Fibroblast of skin of right quadriceps (primary cell): ENCODE results near the gene ZNF813.

ENCODE experiments used
- DNase-seq: peaks from one replicate; pipeline ENCODE4 v3.0.0-alpha.2; 2013

ZNF813 gene

DNA sequence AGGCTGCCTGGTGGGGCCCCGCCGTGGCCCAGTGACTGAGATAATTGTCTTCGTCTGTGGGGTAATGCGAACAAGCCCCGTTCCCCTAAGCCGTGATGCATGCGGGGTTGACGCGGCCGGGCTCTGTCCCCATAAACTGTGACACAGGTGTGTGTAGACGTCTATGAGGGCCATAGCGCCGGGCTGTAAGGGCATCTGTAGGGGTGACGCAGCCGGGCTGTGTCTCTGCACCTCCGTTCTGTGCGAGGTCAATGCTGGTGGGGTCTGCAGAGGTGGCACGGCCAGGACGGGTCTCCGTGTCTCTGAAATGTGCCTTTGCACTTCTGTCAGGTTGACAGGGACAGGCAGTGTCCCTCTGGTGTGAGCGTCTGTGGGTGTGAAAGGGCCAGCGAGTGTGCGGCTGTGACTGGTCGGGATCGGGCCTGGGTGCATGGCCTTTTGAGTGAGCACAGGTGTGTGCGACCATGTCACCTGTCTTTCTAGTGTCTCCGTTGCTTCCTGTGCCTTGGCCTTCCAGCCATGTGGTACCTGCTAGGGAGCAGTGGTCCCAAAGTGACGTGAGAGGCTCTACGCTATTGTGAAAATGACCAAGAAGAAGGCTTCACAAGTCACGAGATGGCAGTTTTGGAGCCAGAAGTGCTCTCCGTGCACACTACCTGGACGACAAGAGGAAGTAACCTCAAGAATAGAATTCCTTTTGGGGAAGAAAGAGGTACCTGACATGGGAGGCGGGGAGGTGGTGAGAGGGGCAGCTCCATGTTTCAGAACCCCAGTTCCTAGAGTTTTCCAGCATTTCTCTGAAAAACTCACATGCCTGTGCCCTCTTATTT lies 54.1 kb downstream of the ZNF813 start:
- no peak for DNase-seq

DNA sequence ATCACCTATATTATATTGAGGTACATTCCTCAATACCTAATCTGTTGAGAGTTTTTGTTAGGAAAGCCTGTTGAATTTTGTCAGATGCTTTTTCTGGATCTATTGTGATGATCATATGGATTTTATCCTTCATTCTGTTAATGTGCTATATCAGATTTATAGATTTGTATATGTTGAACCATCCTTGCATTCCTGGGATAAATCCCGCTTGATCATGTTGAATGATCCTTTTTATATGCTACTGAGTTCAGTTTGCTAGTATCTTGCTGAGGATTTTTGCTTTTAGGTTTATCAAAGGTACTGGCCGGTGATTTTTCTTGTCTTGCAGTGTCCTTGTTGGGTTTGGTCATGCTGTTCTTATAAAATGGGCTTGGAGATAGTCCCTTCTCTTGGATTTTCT lies 58.4 kb downstream of the ZNF813 start:
- no peak for DNase-seq

- DNase-seq = no peak
These were observed 63.1 kb downstream of the ZNF813 start for GRCh38 chr19:53530622-53531021.

GRCh38 chr19:53531457-53531856 lies 63.9 kb downstream of the ZNF813 start:
- DNase-seq = no peak

GRCh38 chr19:53532362-53532761 lies 64.8 kb downstream of the ZNF813 start:
- DNase-seq = no peak

- no peak for DNase-seq
These were observed 68.7 kb downstream of the ZNF813 start for GRCh38 chr19:53536225-53536548.

- DNase-seq = no peak
These were observed 69.6 kb downstream of the ZNF813 start for GRCh38 chr19:53537121-53537520.

- DNase-seq = peak; percentile 72
These were observed 70.2 kb downstream of the ZNF813 start, which contains the start of gene ZNF331 for GRCh38 chr19:53537521-53538377. Gene ZNF331, plus strand, starts transcription at chr19:53538145. Its CDS starts 31,232 bp downstream, at chr19:53569377.

DNA sequence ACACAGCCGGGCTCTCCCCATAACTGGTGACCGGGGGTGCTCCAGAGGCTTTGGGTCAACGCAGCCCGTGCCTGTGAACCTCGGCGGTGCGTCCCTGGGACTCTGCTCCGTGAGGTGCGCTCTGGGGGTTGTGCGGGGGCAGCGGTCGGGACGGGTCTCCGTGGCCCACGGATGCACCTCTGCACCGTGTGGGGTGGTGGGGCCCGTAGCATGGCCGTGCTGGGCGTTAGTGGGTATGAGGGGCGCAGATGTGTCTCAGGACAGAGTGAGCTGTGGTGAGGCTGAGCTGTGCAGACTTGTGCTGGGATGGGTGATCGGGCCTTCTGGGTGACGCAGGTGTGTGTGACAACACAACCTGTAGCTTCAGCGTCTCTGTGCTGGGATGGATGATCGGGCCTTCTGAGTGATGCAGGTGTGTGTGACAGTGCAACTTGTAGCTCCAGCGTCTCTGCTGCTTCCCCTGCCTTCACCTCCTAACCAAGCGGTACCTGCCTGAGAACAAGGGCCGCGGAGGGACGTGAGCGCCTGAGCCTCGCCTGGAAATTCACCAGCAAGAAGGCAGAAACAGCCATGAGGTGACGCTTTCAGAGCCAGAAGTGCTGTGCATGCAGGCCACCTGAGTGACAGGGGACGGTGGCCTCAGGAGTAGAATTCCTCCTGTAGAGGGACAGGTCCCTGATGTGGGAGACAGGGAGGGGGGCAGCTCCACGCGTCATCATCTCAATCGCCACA lies 71.0 kb downstream of the ZNF813 start:
- DNase-seq = no peak

- DNase-seq = no peak
These were observed 72.6 kb downstream of the ZNF813 start for GRCh38 chr19:53540091-53540490.

DNA sequence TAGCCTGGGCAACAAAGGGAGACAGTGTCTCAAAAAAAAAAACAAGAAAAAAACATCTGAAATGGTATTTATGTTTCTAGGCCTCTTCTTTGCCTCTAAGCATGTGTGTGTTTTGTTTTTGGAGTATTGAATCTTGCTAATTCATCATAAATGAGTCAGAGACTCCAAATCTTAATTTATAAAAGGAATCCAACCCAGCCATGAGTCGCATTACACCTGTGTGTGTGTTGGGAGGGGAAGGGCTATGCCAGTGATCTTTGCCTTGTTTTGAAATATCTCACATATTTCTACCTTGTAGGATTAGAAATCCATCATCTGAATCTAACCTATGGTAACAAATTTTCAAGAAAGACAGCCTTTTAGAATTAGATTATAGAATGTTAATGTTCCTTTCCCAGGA lies 74.4 kb downstream of the ZNF813 start:
- no peak for DNase-seq

- peak; percentile 19 for DNase-seq
These were observed 77.9 kb downstream of the ZNF813 start for GRCh38 chr19:53545271-53546065.
